ENCODE data around the gene GMPPA. TPM values are rescaled to one million over a fixed set of nuclear protein-coding genes. Genes with fewer than 3 reads are reported as not detected.

Gene GMPPA
- total and polyA plus RNA-seq, 2 experiments from 2014 or later = 67.8 to 76.5 TPM

- DNase-seq (ENCODE audit: low spot score) = peak; percentile 80
- 75% methylated on average over 23 of the region's 23 CpGs for WGBS (ENCODE audit: low lambda C conversion rate, missing lambda C conversion rate)
- Histone ChIP-seq H3K9me2 (replicated peaks; ENCODE audit: insufficient read depth) (no peaks in the 10 kb centered on the region), H2AFZ (no peak overlapping the region), H3K4me2 (peak overlapping the region; percentile 44), H3K36me3 (replicated peaks; ENCODE audit: insufficient read depth, low read depth) (no peaks in the 10 kb centered on the region), H3K4me1 (ENCODE audit: insufficient read depth) (peaks cover 16% of the 10 kb centered on the region), H3K4me3 (no peak overlapping the region), H3K79me2 (no peaks in the 10 kb centered on the region), H3K9me3 (ENCODE audit: low read depth) (no peaks in the 10 kb centered on the region), H3K27me3 (peaks cover 12% of the 10 kb centered on the region), H3K27ac (peak overlapping the region; percentile 84), H4K20me1 (ENCODE audit: insufficient read depth, poor library complexity, severe bottlenecking) (no peaks in the 10 kb centered on the region)
- no peak for TF ChIP-seq EZH2 (IDR thresholded peaks at IDR 0.05; ENCODE audit: borderline replicate concordance)
- no peak for TF ChIP-seq EZH2phosphoT487 (IDR thresholded peaks at IDR 0.05; ENCODE audit: low read depth, severe bottlenecking, unreplicated experiment)
- no peak for TF ChIP-seq CTCF (IDR thresholded peaks at IDR 0.05; ENCODE audit: poor library complexity)
These were observed 46.1 kb upstream of the GMPPA start for GRCh38 chr2:219452361-219453317.

GRCh38 chr2:219453671-219454590 is 44.8 kb upstream of the GMPPA start:
- Histone ChIP-seq H3K4me2 (peak overlapping the region; percentile 44), H3K36me3 (replicated peaks; ENCODE audit: insufficient read depth, low read depth) (no peaks in the 10 kb centered on the region), H3K4me3 (no peak overlapping the region), H3K27ac (peak overlapping the region; percentile 84), H3K4me1 (ENCODE audit: insufficient read depth) (peaks cover 16% of the 10 kb centered on the region), H3K9me3 (ENCODE audit: low read depth) (no peaks in the 10 kb centered on the region), H3K27me3 (peaks cover 6% of the 10 kb centered on the region), H2AFZ (no peak overlapping the region), H4K20me1 (ENCODE audit: insufficient read depth, poor library complexity, severe bottlenecking) (no peaks in the 10 kb centered on the region), H3K79me2 (no peaks in the 10 kb centered on the region), H3K9me2 (replicated peaks; ENCODE audit: insufficient read depth) (no peaks in the 10 kb centered on the region)
- TF ChIP-seq EZH2 (IDR thresholded peaks at IDR 0.05; ENCODE audit: borderline replicate concordance) = no peak
- TF ChIP-seq CTCF (IDR thresholded peaks at IDR 0.05; ENCODE audit: poor library complexity) = no peak
- TF ChIP-seq EZH2phosphoT487 (IDR thresholded peaks at IDR 0.05; ENCODE audit: low read depth, severe bottlenecking, unreplicated experiment) = no peak
- 81% methylated on average over 10 of the region's 10 CpGs for WGBS (ENCODE audit: low lambda C conversion rate, missing lambda C conversion rate)
- DNase-seq (ENCODE audit: low spot score) = peak; percentile 84

DNA sequence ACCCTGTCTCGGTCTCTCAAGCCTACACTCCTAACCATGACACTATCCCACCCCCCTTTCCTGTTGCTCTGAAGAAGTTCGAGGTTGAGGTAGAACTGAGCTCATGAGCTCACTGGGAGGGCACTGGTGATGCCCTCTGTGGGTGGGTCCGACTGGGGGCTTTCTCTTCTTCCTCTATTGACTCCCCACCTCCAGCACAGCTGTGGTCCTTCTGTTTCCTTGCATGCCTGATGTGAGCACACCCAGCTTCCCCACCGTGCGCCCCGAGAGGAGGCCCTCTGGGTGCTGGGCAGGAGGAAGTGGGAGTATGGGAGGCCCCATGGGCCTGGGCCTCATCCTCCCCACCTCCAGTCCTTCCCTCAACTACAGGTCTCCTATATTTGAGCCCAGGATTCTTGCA is 43.1 kb upstream of the GMPPA start:
- 91% methylated on average over 6 of the region's 6 CpGs for WGBS (ENCODE audit: low lambda C conversion rate, missing lambda C conversion rate)
- Histone ChIP-seq H3K9me3 (ENCODE audit: low read depth) (no peaks in the 10 kb centered on the region), H3K4me2 (no peak overlapping the region), H3K27me3 (no peaks in the 10 kb centered on the region), H3K4me1 (ENCODE audit: insufficient read depth) (peaks cover 31% of the 10 kb centered on the region), H2AFZ (no peak overlapping the region), H3K27ac (no peak overlapping the region), H4K20me1 (ENCODE audit: insufficient read depth, poor library complexity, severe bottlenecking) (no peaks in the 10 kb centered on the region), H3K36me3 (replicated peaks; ENCODE audit: insufficient read depth, low read depth) (no peaks in the 10 kb centered on the region), H3K79me2 (no peaks in the 10 kb centered on the region), H3K4me3 (no peak overlapping the region), H3K9me2 (replicated peaks; ENCODE audit: insufficient read depth) (no peaks in the 10 kb centered on the region)
- DNase-seq (ENCODE audit: low spot score) = no peak
- no peak for TF ChIP-seq CTCF (IDR thresholded peaks at IDR 0.05; ENCODE audit: poor library complexity)
- TF ChIP-seq EZH2 (IDR thresholded peaks at IDR 0.05; ENCODE audit: borderline replicate concordance) = no peak
- TF ChIP-seq EZH2phosphoT487 (IDR thresholded peaks at IDR 0.05; ENCODE audit: low read depth, severe bottlenecking, unreplicated experiment) = no peak
